HCT116 (cell line): ENCODE data around the gene TAF6. TPM values are rescaled to one million over a fixed set of nuclear protein-coding genes. Genes with fewer than 3 reads are reported as not detected.

Experiments used
- ATAC-seq: fragments of 200-7000 bp; cut with Tn5 transposase; 2 replicates; pipeline ENCODE4 v1.9.1; 2020; ENCODE audit warnings: mild to moderate bottlenecking, moderate library complexity
- BruUV-seq: library from RNA; stranded (reverse); fragments of 400-500 nt; replicated peaks from 2 replicates; lab custom pipeline; 2021; lab: Mats Ljungman, UMichigan
- CTCF ChIA-PET: fragments of 300-600 bp; sonication (Branson Sonifier 250); formaldehyde crosslinking; loops from one replicate; lab custom pipeline; 2021; ENCODE audit warnings: antibody characterized with exemption; lab: Charles Lee
- POLR2A ChIA-PET: fragments of 300-600, 350-600 bp; sonication (Branson Sonifier 250); formaldehyde crosslinking; loops from one replicate; lab custom pipeline; 2021; ENCODE audit warnings: antibody characterized with exemption; lab: Charles Lee
- RAD21 ChIA-PET, 2 experiments: fragments of 300-600 bp; sonication (Branson Sonifier 250); formaldehyde crosslinking; loops; one replicate each; lab custom pipeline; 2023; ENCODE audit warnings: low total read pairs in 2 of 2; ENCODE audit not compliant: uncharacterized antibody in 2 of 2, unreplicated experiment in 2 of 2, low non-redundant PET in 1 of 2; lab: Charles Lee
- DNase-seq: peaks from one replicate; pipeline ENCODE4 v3.0.0-alpha.2; 2010; ENCODE audit warnings: low read depth, low spot score
- H2AFZ ChIP-seq: fragments of 200-600 bp; shearing (Covaris generic), sonication (generic); 2 replicates; pipeline ENCODE4 v1.6.1; 2017; ENCODE audit warnings: low read depth, mixed run types, mixed read lengths, antibody characterized with exemption, low read length; ENCODE audit not compliant: poor library complexity, severe bottlenecking
- H3K27ac ChIP-seq: 2 replicates; pipeline ENCODE4 v1.5.1; 2012; ENCODE audit warnings: low read depth, low read length
- H3K27me3 ChIP-seq: fragments of 200-600 bp; sonication (generic); 2 replicates; pipeline ENCODE4 v1.6.1; 2016; ENCODE audit warnings: mixed run types, low read length, mixed read lengths; ENCODE audit not compliant: insufficient read depth
- H3K36me3 ChIP-seq, 2 experiments: fragments of 200-500 bp in 1 of 2; fragments of 200-600 bp in 1 of 2; sonication (Bioruptor generic) in 1 of 2; sonication (generic) in 1 of 2; 2 replicates each; pipeline versions ENCODE4 v1.5.1 to v1.6.1; 2014 to 2016; ENCODE audit warnings: low read length in 2 of 2, inconsistent platforms in 1 of 2, mixed read lengths in 1 of 2, mixed run types in 1 of 2; ENCODE audit not compliant: insufficient read depth in 2 of 2, control insufficient read depth in 1 of 2
- H3K4me1 ChIP-seq, 2 experiments: fragments of 200-600 bp in 1 of 2; sonication (generic) in 1 of 2; 2 replicates each; pipeline versions ENCODE4 v1.5.1 to v1.6.1; 2012 to 2017; ENCODE audit warnings: low read length in 2 of 2, inconsistent platforms in 1 of 2, mild to moderate bottlenecking in 1 of 2, mixed read lengths in 1 of 2, mixed run types in 1 of 2, moderate library complexity in 1 of 2; ENCODE audit not compliant: insufficient read depth in 2 of 2, control insufficient read depth in 1 of 2
- H3K4me2 ChIP-seq: fragments of 200-600 bp; sonication (generic); 2 replicates; pipeline ENCODE4 v1.6.1; 2017; ENCODE audit warnings: mixed run types, low read length, mixed read lengths
- H3K4me3 ChIP-seq, 2 experiments: fragments of 200-600 bp in 1 of 2; sonication (generic) in 1 of 2; replicated peaks in 1 of 2; 2 replicates each; pipeline ENCODE4 v1.5.1; 2011 to 2016; ENCODE audit warnings: low read length in 2 of 2, control low read depth in 1 of 2, low read depth in 1 of 2, mild to moderate bottlenecking in 1 of 2, mixed read lengths in 1 of 2, mixed run types in 1 of 2
- H3K79me2 ChIP-seq: fragments of 200-600 bp; sonication (generic); 2 replicates; pipeline ENCODE4 v1.6.1; 2017; ENCODE audit warnings: mild to moderate bottlenecking, mixed run types, low read length, moderate library complexity, mixed read lengths; ENCODE audit not compliant: insufficient read depth
- H3K9ac ChIP-seq: fragments of 200-600 bp; sonication (generic); 2 replicates; pipeline ENCODE4 v1.6.1; 2016; ENCODE audit warnings: low read length, mixed read lengths
- H3K9me2 ChIP-seq: fragments of 200-600 bp; sonication (generic), shearing (Covaris generic); 2 replicates; pipeline ENCODE4 v1.6.1; 2017; ENCODE audit warnings: mixed run types, mild to moderate bottlenecking, moderate library complexity; ENCODE audit not compliant: insufficient read depth
- H3K9me3 ChIP-seq, 2 experiments: fragments of 200-500 bp in 1 of 2; fragments of 200-600 bp in 1 of 2; sonication (Bioruptor generic) in 1 of 2; sonication (generic) in 1 of 2; 2 replicates each; pipeline ENCODE4 v1.6.1; 2014 to 2017; ENCODE audit warnings: low read length in 2 of 2, mixed read lengths in 2 of 2, inconsistent platforms in 1 of 2, low read depth in 1 of 2, mild to moderate bottlenecking in 1 of 2, mixed run types in 1 of 2, moderate library complexity in 1 of 2; ENCODE audit not compliant: control insufficient read depth in 1 of 2, insufficient read depth in 1 of 2
- H4K20me1 ChIP-seq: fragments of 200-600 bp; sonication (generic), shearing (Covaris generic); 2 replicates; pipeline ENCODE4 v1.6.1; 2017; ENCODE audit warnings: mixed run types, mild to moderate bottlenecking, moderate library complexity; ENCODE audit not compliant: insufficient read depth
- CBX3 ChIP-seq: IDR thresholded peaks from 2 replicates; pipeline ENCODE4 v1.6.1; 2012; ENCODE audit warnings: low read depth
- EGR1 ChIP-seq: IDR thresholded peaks from 2 replicates; pipeline ENCODE4 v1.6.1; 2012; ENCODE audit warnings: low read depth
- ELF1 ChIP-seq: IDR thresholded peaks from 2 replicates; pipeline ENCODE4 v1.6.1; 2012; ENCODE audit warnings: low read depth, borderline replicate concordance
- EZH2 ChIP-seq: fragments of 200-600 bp; sonication (generic); IDR thresholded peaks from 2 replicates; pipeline ENCODE4 v1.6.1; 2017; ENCODE audit warnings: antibody characterized with exemption, mixed run types
- JUND ChIP-seq: IDR thresholded peaks from 2 replicates; pipeline ENCODE4 v1.6.1; 2012
- POLR2A ChIP-seq: IDR thresholded peaks from 2 replicates; pipeline ENCODE4 v1.7.0; 2011; ENCODE audit warnings: borderline replicate concordance; ENCODE audit not compliant: insufficient read depth, insufficient read length; ENCODE audit errors: extremely low read depth
- POLR2AphosphoS5 ChIP-seq: IDR thresholded peaks from 2 replicates; pipeline ENCODE4 v1.6.1; 2011; ENCODE audit warnings: mild to moderate bottlenecking, low read depth, low read length, moderate library complexity
- RAD21 ChIP-seq: IDR thresholded peaks from 2 replicates; pipeline ENCODE4 v1.6.1; 2012; ENCODE audit warnings: low read depth, mild to moderate bottlenecking
- SP1 ChIP-seq: IDR thresholded peaks from 2 replicates; pipeline ENCODE4 v1.6.1; 2012; ENCODE audit warnings: low read depth
- TCF7L2 ChIP-seq: IDR thresholded peaks from 2 replicates; pipeline ENCODE4 v1.7.0; 2011; ENCODE audit warnings: borderline replicate concordance, inconsistent platforms; ENCODE audit not compliant: insufficient read depth, insufficient read length; ENCODE audit errors: extremely low read depth
- ZFX ChIP-seq: fragments of 450-650 bp; IDR thresholded peaks from 2 replicates; pipeline ENCODE4 v1.6.1; 2017
- intact Hi-C: fragments of 100-400 bp; cut with micrococcal nuclease; formaldehyde crosslinking; loops from 2 replicates; pipeline ENCODE4 v1.10.0; 2022
- total RNA-seq: library from RNA; stranded (reverse); gene quantifications from one replicate; pipeline ENCODE4 v1.2.1, GENCODE V29; 2021; ENCODE audit not compliant: unreplicated experiment
- TF ChIP-seq, protein P1 (sequence below): IDR thresholded peaks from 2 replicates; pipeline ENCODE4 v1.6.1; 2011; ENCODE audit warnings: mild to moderate bottlenecking, low read length, moderate library complexity; ENCODE audit not compliant: insufficient replicate concordance; ENCODE audit errors: extremely low read depth
- TF ChIP-seq, protein P2 (sequence below), 3 experiments: fragments of 200-600 bp in 1 of 3; sonication (generic) in 1 of 3; IDR thresholded peaks in 2 of 3; conservative IDR thresholded peaks in 1 of 3; 2 replicates each; pipeline ENCODE4 v1.5.1; 2012 to 2017; ENCODE audit warnings: low read depth in 2 of 3, low read length in 2 of 3, antibody characterized with exemption in 1 of 3, borderline replicate concordance in 1 of 3, control low read depth in 1 of 3, mild to moderate bottlenecking in 1 of 3, mixed read lengths in 1 of 3, mixed run types in 1 of 3, moderate library complexity in 1 of 3; ENCODE audit not compliant: insufficient read depth in 1 of 3
- TF ChIP-seq, protein P3 (sequence below): IDR thresholded peaks from 2 replicates; pipeline ENCODE4 v1.6.1; 2012; ENCODE audit warnings: low read depth
- TF ChIP-seq, protein P4 (sequence below): IDR thresholded peaks from 2 replicates; pipeline ENCODE4 v1.6.1; 2012
- TF ChIP-seq, protein P5 (sequence below): IDR thresholded peaks from 2 replicates; pipeline ENCODE4 v1.6.1; 2012

The TAF6 gene
- total RNA-seq, 1 experiment from 2014 or later = 67.4 TPM

GRCh38 chr7:100122568-100122967 lies 3.4 kb upstream of the TAF6 start (continued):
- TF ChIP-seq, protein P1, sequence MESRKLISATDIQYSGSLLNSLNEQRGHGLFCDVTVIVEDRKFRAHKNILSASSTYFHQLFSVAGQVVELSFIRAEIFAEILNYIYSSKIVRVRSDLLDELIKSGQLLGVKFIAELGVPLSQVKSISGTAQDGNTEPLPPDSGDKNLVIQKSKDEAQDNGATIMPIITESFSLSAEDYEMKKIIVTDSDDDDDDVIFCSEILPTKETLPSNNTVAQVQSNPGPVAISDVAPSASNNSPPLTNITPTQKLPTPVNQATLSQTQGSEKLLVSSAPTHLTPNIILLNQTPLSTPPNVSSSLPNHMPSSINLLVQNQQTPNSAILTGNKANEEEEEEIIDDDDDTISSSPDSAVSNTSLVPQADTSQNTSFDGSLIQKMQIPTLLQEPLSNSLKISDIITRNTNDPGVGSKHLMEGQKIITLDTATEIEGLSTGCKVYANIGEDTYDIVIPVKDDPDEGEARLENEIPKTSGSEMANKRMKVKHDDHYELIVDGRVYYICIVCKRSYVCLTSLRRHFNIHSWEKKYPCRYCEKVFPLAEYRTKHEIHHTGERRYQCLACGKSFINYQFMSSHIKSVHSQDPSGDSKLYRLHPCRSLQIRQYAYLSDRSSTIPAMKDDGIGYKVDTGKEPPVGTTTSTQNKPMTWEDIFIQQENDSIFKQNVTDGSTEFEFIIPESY = no peak
- TF ChIP-seq EZH2 = no peak
- TF ChIP-seq, protein P2, sequence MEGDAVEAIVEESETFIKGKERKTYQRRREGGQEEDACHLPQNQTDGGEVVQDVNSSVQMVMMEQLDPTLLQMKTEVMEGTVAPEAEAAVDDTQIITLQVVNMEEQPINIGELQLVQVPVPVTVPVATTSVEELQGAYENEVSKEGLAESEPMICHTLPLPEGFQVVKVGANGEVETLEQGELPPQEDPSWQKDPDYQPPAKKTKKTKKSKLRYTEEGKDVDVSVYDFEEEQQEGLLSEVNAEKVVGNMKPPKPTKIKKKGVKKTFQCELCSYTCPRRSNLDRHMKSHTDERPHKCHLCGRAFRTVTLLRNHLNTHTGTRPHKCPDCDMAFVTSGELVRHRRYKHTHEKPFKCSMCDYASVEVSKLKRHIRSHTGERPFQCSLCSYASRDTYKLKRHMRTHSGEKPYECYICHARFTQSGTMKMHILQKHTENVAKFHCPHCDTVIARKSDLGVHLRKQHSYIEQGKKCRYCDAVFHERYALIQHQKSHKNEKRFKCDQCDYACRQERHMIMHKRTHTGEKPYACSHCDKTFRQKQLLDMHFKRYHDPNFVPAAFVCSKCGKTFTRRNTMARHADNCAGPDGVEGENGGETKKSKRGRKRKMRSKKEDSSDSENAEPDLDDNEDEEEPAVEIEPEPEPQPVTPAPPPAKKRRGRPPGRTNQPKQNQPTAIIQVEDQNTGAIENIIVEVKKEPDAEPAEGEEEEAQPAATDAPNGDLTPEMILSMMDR (IDR thresholded peaks at IDR 0.05 in 2 of 3, conservative IDR thresholded peaks at IDR 0.05 in 1 of 3; ENCODE audit: borderline replicate concordance in 1 of 3, insufficient read depth in 1 of 3, low read depth in 2 of 3, low read length in 2 of 3) = no peak
- no peak for TF ChIP-seq TCF7L2
- no peak for TF ChIP-seq CBX3
- TF ChIP-seq ELF1 = no peak
- TF ChIP-seq, all 23 proteins: peak for 0

DNA sequence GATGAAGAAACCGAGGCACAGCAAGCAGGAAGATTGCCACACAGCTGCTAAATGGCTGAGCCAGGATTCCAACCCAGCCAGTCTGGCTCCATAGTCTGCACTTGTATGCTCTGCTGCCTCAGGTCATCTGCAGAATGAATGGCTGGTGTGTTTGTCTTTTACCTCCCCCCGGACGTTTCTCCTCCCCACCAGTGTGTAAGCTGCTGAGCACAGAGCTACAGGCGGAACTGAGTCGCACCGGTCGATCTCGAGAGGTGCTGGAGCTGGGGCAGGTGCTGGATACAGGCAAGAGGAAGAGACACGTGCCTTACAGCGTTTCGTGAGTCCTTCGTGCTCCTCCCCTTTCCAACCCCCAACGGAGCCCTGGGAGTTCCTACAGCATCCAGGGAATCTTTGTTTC lies 2.9 kb upstream of the TAF6 start:
- Histone ChIP-seq H3K9me2 (no peaks in the 10 kb centered on the region), H3K27ac (no peak overlapping the region), H4K20me1 (no peaks in the 10 kb centered on the region), H3K79me2 (peaks cover 19% of the 10 kb centered on the region), H3K27me3 (no peaks in the 10 kb centered on the region), H2AFZ (no peak overlapping the region), H3K36me3 (no peaks in the 10 kb centered on the region), H3K4me2 (no peak overlapping the region), H3K4me1 (peaks cover 17 to 35% of the 10 kb centered on the region in 2 experiments), H3K9ac (no peak overlapping the region), H3K4me3 (no peak overlapping the region), H3K9me3 (no peaks in the 10 kb centered on the region)
- intact Hi-C loops = no loop called here
- BruUV-seq = no TSS peak
- ChIA-PET RAD21 (no interaction called here), POLR2A (no interaction called here), CTCF (interaction anchor here (1.3 to 1.7 kb wide), 2 partner anchors 8 to 9 kb away, joined by 3 to 4 read pairs; no protein-coding TSS in a partner anchor)
- ATAC-seq (no peak), DNase-seq (no peak)
- TF ChIP-seq, protein P3, sequence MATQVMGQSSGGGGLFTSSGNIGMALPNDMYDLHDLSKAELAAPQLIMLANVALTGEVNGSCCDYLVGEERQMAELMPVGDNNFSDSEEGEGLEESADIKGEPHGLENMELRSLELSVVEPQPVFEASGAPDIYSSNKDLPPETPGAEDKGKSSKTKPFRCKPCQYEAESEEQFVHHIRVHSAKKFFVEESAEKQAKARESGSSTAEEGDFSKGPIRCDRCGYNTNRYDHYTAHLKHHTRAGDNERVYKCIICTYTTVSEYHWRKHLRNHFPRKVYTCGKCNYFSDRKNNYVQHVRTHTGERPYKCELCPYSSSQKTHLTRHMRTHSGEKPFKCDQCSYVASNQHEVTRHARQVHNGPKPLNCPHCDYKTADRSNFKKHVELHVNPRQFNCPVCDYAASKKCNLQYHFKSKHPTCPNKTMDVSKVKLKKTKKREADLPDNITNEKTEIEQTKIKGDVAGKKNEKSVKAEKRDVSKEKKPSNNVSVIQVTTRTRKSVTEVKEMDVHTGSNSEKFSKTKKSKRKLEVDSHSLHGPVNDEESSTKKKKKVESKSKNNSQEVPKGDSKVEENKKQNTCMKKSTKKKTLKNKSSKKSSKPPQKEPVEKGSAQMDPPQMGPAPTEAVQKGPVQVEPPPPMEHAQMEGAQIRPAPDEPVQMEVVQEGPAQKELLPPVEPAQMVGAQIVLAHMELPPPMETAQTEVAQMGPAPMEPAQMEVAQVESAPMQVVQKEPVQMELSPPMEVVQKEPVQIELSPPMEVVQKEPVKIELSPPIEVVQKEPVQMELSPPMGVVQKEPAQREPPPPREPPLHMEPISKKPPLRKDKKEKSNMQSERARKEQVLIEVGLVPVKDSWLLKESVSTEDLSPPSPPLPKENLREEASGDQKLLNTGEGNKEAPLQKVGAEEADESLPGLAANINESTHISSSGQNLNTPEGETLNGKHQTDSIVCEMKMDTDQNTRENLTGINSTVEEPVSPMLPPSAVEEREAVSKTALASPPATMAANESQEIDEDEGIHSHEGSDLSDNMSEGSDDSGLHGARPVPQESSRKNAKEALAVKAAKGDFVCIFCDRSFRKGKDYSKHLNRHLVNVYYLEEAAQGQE = no peak
- TF ChIP-seq POLR2AphosphoS5 (no peak), POLR2A (no peak), JUND (no peak), SP1 (no peak), ELF1 (no peak), ZFX (no peak), EGR1 (no peak), RAD21 (no peak)
- TF ChIP-seq, protein P4, sequence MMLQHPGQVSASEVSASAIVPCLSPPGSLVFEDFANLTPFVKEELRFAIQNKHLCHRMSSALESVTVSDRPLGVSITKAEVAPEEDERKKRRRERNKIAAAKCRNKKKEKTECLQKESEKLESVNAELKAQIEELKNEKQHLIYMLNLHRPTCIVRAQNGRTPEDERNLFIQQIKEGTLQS = no peak
- TF ChIP-seq, protein P5, sequence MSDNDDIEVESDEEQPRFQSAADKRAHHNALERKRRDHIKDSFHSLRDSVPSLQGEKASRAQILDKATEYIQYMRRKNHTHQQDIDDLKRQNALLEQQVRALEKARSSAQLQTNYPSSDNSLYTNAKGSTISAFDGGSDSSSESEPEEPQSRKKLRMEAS = no peak
